H9 (cell line): ENCODE results near the gene CARMIL3. TPM values are rescaled to one million over a fixed set of nuclear protein-coding genes. Genes with fewer than 3 reads are reported as not detected.

Experiments
- DNase-seq: peaks from one replicate; pipeline ENCODE4 v3.0.0-alpha.2; 2017
- H2AFZ ChIP-seq: one replicate; pipeline ENCODE4 v1.6.1; 2013; ENCODE audit warnings: mild to moderate bottlenecking, low read length, control low read depth, moderate library complexity
- H2AK5ac ChIP-seq: 2 replicates; pipeline ENCODE4 v1.6.1; 2013; ENCODE audit warnings: low read length, control low read depth, mixed read lengths; ENCODE audit not compliant: insufficient read length
- H2BK120ac ChIP-seq: one replicate; pipeline ENCODE4 v1.6.1; 2013; ENCODE audit warnings: low read depth, mild to moderate bottlenecking, low read length, control low read depth, inconsistent platforms; ENCODE audit not compliant: poor library complexity, severe bottlenecking
- H2BK12ac ChIP-seq: 2 replicates; pipeline ENCODE4 v1.6.1; 2013; ENCODE audit warnings: low read length, control low read depth, mixed read lengths, low read depth; ENCODE audit not compliant: insufficient read length
- H2BK15ac ChIP-seq: 2 replicates; pipeline ENCODE4 v1.6.1; 2013; ENCODE audit warnings: low read depth, low read length, control low read depth
- H2BK20ac ChIP-seq: one replicate; pipeline ENCODE4 v1.6.1; 2013; ENCODE audit warnings: low read depth, mild to moderate bottlenecking, low read length, control low read depth, inconsistent platforms; ENCODE audit not compliant: poor library complexity, severe bottlenecking
- H2BK5ac ChIP-seq: 2 replicates; pipeline ENCODE4 v1.6.1; 2013; ENCODE audit warnings: low read length, control low read depth, mixed read lengths; ENCODE audit not compliant: insufficient read length
- H3K14ac ChIP-seq: 2 replicates; pipeline ENCODE4 v1.6.1; 2013; ENCODE audit warnings: low read length, control low read depth; ENCODE audit not compliant: insufficient read depth
- H3K18ac ChIP-seq: 2 replicates; pipeline ENCODE4 v1.6.1; 2013; ENCODE audit warnings: low read depth, mild to moderate bottlenecking, mixed read lengths, low read length, control low read depth; ENCODE audit not compliant: insufficient read length
- H3K23ac ChIP-seq: 2 replicates; pipeline ENCODE4 v1.6.1; 2013; ENCODE audit warnings: low read length, control low read depth, mixed read lengths, low read depth; ENCODE audit not compliant: insufficient read length
- H3K23me2 ChIP-seq: 2 replicates; pipeline ENCODE4 v1.6.1; 2013; ENCODE audit warnings: low read depth, mild to moderate bottlenecking, mixed read lengths, low read length, control low read depth; ENCODE audit not compliant: insufficient read length, poor library complexity, severe bottlenecking
- H3K27ac ChIP-seq: 2 replicates; pipeline ENCODE4 v1.5.1; 2013; ENCODE audit warnings: low read length, control low read depth, mixed read lengths, low read depth; ENCODE audit not compliant: insufficient read length
- H3K27me3 ChIP-seq: 2 replicates; pipeline ENCODE4 v1.6.1; 2013; ENCODE audit warnings: low read length, control low read depth, inconsistent platforms; ENCODE audit not compliant: insufficient read depth
- H3K4ac ChIP-seq: 2 replicates; pipeline ENCODE4 v1.6.1; 2013; ENCODE audit warnings: low read depth, mild to moderate bottlenecking, control low read depth, inconsistent platforms, low read length, moderate library complexity
- H3K4me1 ChIP-seq: 2 replicates; pipeline ENCODE4 v1.6.1; 2013; ENCODE audit warnings: low read length, control low read depth, inconsistent platforms; ENCODE audit not compliant: insufficient read depth
- H3K4me2 ChIP-seq: 2 replicates; pipeline ENCODE4 v1.6.1; 2013; ENCODE audit warnings: low read length, control low read depth, mixed read lengths; ENCODE audit not compliant: insufficient read length, insufficient read depth
- H3K56ac ChIP-seq: 2 replicates; pipeline ENCODE4 v1.6.1; 2013; ENCODE audit warnings: low read depth, mild to moderate bottlenecking, mixed read lengths, low read length, control low read depth; ENCODE audit not compliant: insufficient read length
- H3K79me1 ChIP-seq: 2 replicates; pipeline ENCODE4 v1.6.1; 2013; ENCODE audit warnings: low read depth, mild to moderate bottlenecking, moderate library complexity, low read length, control low read depth, inconsistent platforms; ENCODE audit not compliant: insufficient read depth, poor library complexity, severe bottlenecking
- H3K79me2 ChIP-seq: 2 replicates; pipeline ENCODE4 v1.6.1; 2013; ENCODE audit warnings: low read length, control low read depth, inconsistent platforms; ENCODE audit not compliant: insufficient read depth
- H3K9ac ChIP-seq: 2 replicates; pipeline ENCODE4 v1.6.1; 2013; ENCODE audit warnings: low read length, control low read depth, mixed read lengths; ENCODE audit not compliant: insufficient read length; ENCODE audit errors: extremely low read depth
- H3K9me3 ChIP-seq: one replicate; pipeline ENCODE4 v1.6.1; 2013; ENCODE audit warnings: low read depth, low read length, inconsistent platforms; ENCODE audit not compliant: control insufficient read depth
- H3T11ph ChIP-seq: one replicate; pipeline ENCODE4 v1.6.1; 2013; ENCODE audit warnings: mild to moderate bottlenecking, low read length, control low read depth, inconsistent platforms
- H4K20me1 ChIP-seq: one replicate; pipeline ENCODE4 v1.6.1; 2013; ENCODE audit not compliant: control insufficient read depth, insufficient read length, insufficient read depth
- H4K5ac ChIP-seq: 2 replicates; pipeline ENCODE4 v1.6.1; 2013; ENCODE audit warnings: low read depth, mild to moderate bottlenecking, mixed read lengths, low read length, control low read depth; ENCODE audit not compliant: insufficient read length
- H4K8ac ChIP-seq: replicated peaks from 2 replicates; pipeline ENCODE4 v1.6.1; 2013; ENCODE audit warnings: low read length, control low read depth, mixed read lengths, low read depth; ENCODE audit not compliant: insufficient read length
- H4K91ac ChIP-seq: 2 replicates; pipeline ENCODE4 v1.6.1; 2013; ENCODE audit warnings: low read depth, mild to moderate bottlenecking, moderate library complexity, mixed read lengths, low read length, control low read depth; ENCODE audit not compliant: insufficient read length
- H3K27ac Mint-ChIP-seq, 3 experiments: 2 replicates in 2 of 3; 3 replicates in 1 of 3; pipeline ENCODE4 v1.8.0; 2020 to 2021; ENCODE audit warnings: mixed read lengths in 3 of 3, mild to moderate bottlenecking in 1 of 3, moderate library complexity in 1 of 3
- H3K27me3 Mint-ChIP-seq: 2 replicates; pipeline ENCODE4 v1.8.0; 2021; ENCODE audit warnings: low read depth, mild to moderate bottlenecking, moderate library complexity, mixed read lengths
- H3K36me3 Mint-ChIP-seq, 3 experiments: 2 replicates in 2 of 3; 3 replicates in 1 of 3; pipeline ENCODE4 v1.8.0; 2020 to 2021; ENCODE audit warnings: low read depth in 3 of 3, mixed read lengths in 3 of 3; ENCODE audit not compliant: insufficient read depth in 1 of 3
- H3K4me1 Mint-ChIP-seq, 2 experiments: 2 replicates each; pipeline ENCODE4 v1.8.0; 2020; ENCODE audit warnings: mixed read lengths in 2 of 2
- H3K4me3 Mint-ChIP-seq, 2 experiments: 2 replicates in 1 of 2; 3 replicates in 1 of 2; pipeline ENCODE4 v1.8.0; 2020 to 2021; ENCODE audit warnings: mild to moderate bottlenecking in 2 of 2, mixed read lengths in 2 of 2, moderate library complexity in 1 of 2
- H3K9me3 Mint-ChIP-seq, 2 experiments: 2 replicates in 1 of 2; 3 replicates in 1 of 2; pipeline ENCODE4 v1.8.0; 2020; ENCODE audit warnings: mild to moderate bottlenecking in 2 of 2, mixed read lengths in 2 of 2, moderate library complexity in 1 of 2
- CTCF ChIP-seq: fragments of 200-600 bp; sonication (generic); conservative IDR thresholded peaks from 3 replicates; pipeline ENCODE4 v1.8.0; 2021; ENCODE audit warnings: antibody characterized with exemption, mild to moderate bottlenecking
- WGBS: extraction: QIAGEN DNeasy Blood & Tissue Kit; methylation state at CpG from one replicate; pipeline ENCODE4 v1.1.7; 2013; ENCODE audit warnings: missing lambda C conversion rate, low lambda C conversion rate, mixed read lengths; ENCODE audit not compliant: insufficient read length; ENCODE audit errors: extremely low coverage; 5-methylcytosine and 5-hydroxymethylcytosine counted together
- total RNA-seq: library from RNA; stranded (reverse); gene quantifications from 2 replicates; pipeline ENCODE4 v1.2.1, GENCODE V29; 2021

The CARMIL3 gene
- total RNA-seq, 1 experiment from 2014 or later: 5.8 TPM

GRCh38 chr14:24052656-24053547, 1.1 kb downstream of the CARMIL3 start:
- H2BK15ac ChIP-seq: no peak overlapping the region
- no peak overlapping the region for H3K27ac ChIP-seq
- H3K79me2 ChIP-seq: no peaks in the 10 kb centered on the region
- no peak overlapping the region for H2BK20ac ChIP-seq
- no peak for TF ChIP-seq CTCF
- peak overlapping the region; percentile 73 to 77 for H3K4me3 Mint-ChIP-seq
- H4K5ac ChIP-seq: no peak overlapping the region
- no peak overlapping the region for H2BK12ac ChIP-seq
- H3K36me3 Mint-ChIP-seq: peaks cover 0 to 6% (median 3%) of the 10 kb centered on the region in 3 experiments; a peak in 5 of 7 replicates
- no peak overlapping the region for H2BK5ac ChIP-seq
- H2AFZ ChIP-seq: no peak overlapping the region
- no peak overlapping the region for H3K23ac ChIP-seq
- no peak overlapping the region for H2BK120ac ChIP-seq
- no peaks in the 10 kb centered on the region for H3K27me3 ChIP-seq
- H3K18ac ChIP-seq: no peak overlapping the region
- H4K91ac ChIP-seq: no peak overlapping the region
- H3K23me2 ChIP-seq: peaks cover 8% of the 10 kb centered on the region
- H3K9me3 ChIP-seq: no peaks in the 10 kb centered on the region
- no peak for DNase-seq
- H3K4me1 ChIP-seq: no peaks in the 10 kb centered on the region
- peaks cover 2% of the 10 kb centered on the region for H4K20me1 ChIP-seq
- no peak overlapping the region for H3K14ac ChIP-seq
- no CpG with 5 or more reads among the region's 20 CpGs for WGBS
- no peaks in the 10 kb centered on the region for H3K79me1 ChIP-seq
- no peak overlapping the region for H3K27ac Mint-ChIP-seq
- H3K27me3 Mint-ChIP-seq: peaks cover 8% of the 10 kb centered on the region
- H3T11ph ChIP-seq: no peak overlapping the region
- H3K9me3 Mint-ChIP-seq: no peaks in the 10 kb centered on the region; a peak in 1 of 5 replicates
- H3K9ac ChIP-seq: no peak overlapping the region
- no peak overlapping the region for H3K56ac ChIP-seq
- H2AK5ac ChIP-seq: no peak overlapping the region
- no peak overlapping the region for H3K4ac ChIP-seq
- peaks cover 15 to 20% of the 10 kb centered on the region in 2 experiments for H3K4me1 Mint-ChIP-seq
- peak overlapping the region; percentile 76 for H3K4me2 ChIP-seq
- H4K8ac ChIP-seq: no peak overlapping the region
